Stimulated activated CD4-positive, alpha-beta T cell treated with anti-CD3 and anti-CD28 coated beads, Interleukin-4, amount 100 ng/mL, for 48 hours (primary cell): ENCODE results near the gene GIMAP5.

ENCODE experiments used
- DNase-seq, 2 donors: peaks; one replicate each; pipeline ENCODE4 v3.0.0-alpha.2; 2020; ENCODE audit warnings: low read depth in 2 of 2

GIMAP5 gene

GRCh38 chr7:150737265-150738055, at the start of gene GIMAP5:
Gene GIMAP5 (plus strand): TSS chr7:150737418. CDS start chr7:150740885, 3,467 bp downstream.
- no peak for DNase-seq

- DNase-seq, result no peak
These were observed 48.6 kb upstream of the GIMAP5 start for GRCh38 chr7:150688630-150689029.

- no peak for DNase-seq
These were observed 41.6 kb upstream of the GIMAP5 start for GRCh38 chr7:150695654-150696053.

- no peak for DNase-seq
These were observed 34.0 kb upstream of the GIMAP5 start for GRCh38 chr7:150703209-150703608.

GRCh38 chr7:150715293-150715692, 21.9 kb upstream of the GIMAP5 start:
- no peak for DNase-seq

- DNase-seq, result no peak
These were observed 21.5 kb upstream of the GIMAP5 start for GRCh38 chr7:150715738-150716137.

GRCh38 chr7:150716368-150716767, 20.9 kb upstream of the GIMAP5 start, which contains the start of gene GIMAP1:
Gene GIMAP1 (plus strand): TSS chr7:150716613. CDS start chr7:150719048, 2,435 bp downstream.
- DNase-seq, result no peak

- no peak for DNase-seq
These were observed 20.3 kb upstream of the GIMAP5 start for GRCh38 chr7:150716939-150717338.

- no peak for DNase-seq
These were observed 19.3 kb upstream of the GIMAP5 start for GRCh38 chr7:150717814-150718420.

GRCh38 chr7:150719436-150719835, 17.8 kb upstream of the GIMAP5 start:
- DNase-seq, result no peak

GRCh38 chr7:150719960-150720891, 17.0 kb upstream of the GIMAP5 start:
- no peak for DNase-seq

GRCh38 chr7:150721970-150722373, 15.2 kb upstream of the GIMAP5 start:
- DNase-seq, result no peak

GRCh38 chr7:150722431-150722931, 14.7 kb upstream of the GIMAP5 start:
- DNase-seq, result no peak

GRCh38 chr7:150723467-150723866, 13.8 kb upstream of the GIMAP5 start:
- DNase-seq, result no peak

- DNase-seq, result no peak
These were observed 9.8 kb upstream of the GIMAP5 start for GRCh38 chr7:150727381-150727780.

- no peak for DNase-seq
These were observed 9.2 kb upstream of the GIMAP5 start for GRCh38 chr7:150728011-150728410.

GRCh38 chr7:150728609-150729008, 8.6 kb upstream of the GIMAP5 start:
- no peak for DNase-seq

- DNase-seq, result no peak
These were observed 5.3 kb upstream of the GIMAP5 start for GRCh38 chr7:150731916-150732315.

- no peak for DNase-seq
These were observed 4.3 kb upstream of the GIMAP5 start for GRCh38 chr7:150732786-150733481.

- DNase-seq, result no peak
These were observed 3.6 kb upstream of the GIMAP5 start for GRCh38 chr7:150733482-150734095.

- DNase-seq, result no peak
These were observed 3.0 kb upstream of the GIMAP5 start for GRCh38 chr7:150734254-150734653.
